Neural cell (in vitro differentiated cells): ENCODE measurements around the gene ATP1A2.

Experiments
- EP300 ChIP-seq: fragments of 450-650 bp; conservative IDR thresholded peaks from 2 replicates; pipeline ENCODE4 v1.6.1; 2014; ENCODE audit warnings: antibody characterized with exemption, mild to moderate bottlenecking, moderate library complexity; ENCODE audit not compliant: poor library complexity, severe bottlenecking
- SMC3 ChIP-seq: fragments of 450-650 bp; conservative IDR thresholded peaks from 2 replicates; pipeline ENCODE4 v1.6.1; 2014; ENCODE audit warnings: antibody characterized with exemption, mild to moderate bottlenecking, moderate library complexity; ENCODE audit not compliant: poor library complexity
- TF ChIP-seq, protein P1 (sequence below): fragments of 450-650 bp; IDR thresholded peaks from 2 replicates; pipeline ENCODE4 v1.5.1; 2014; ENCODE audit warnings: antibody characterized with exemption, mild to moderate bottlenecking, moderate library complexity; ENCODE audit not compliant: poor library complexity, severe bottlenecking

- TF ChIP-seq, protein P1, sequence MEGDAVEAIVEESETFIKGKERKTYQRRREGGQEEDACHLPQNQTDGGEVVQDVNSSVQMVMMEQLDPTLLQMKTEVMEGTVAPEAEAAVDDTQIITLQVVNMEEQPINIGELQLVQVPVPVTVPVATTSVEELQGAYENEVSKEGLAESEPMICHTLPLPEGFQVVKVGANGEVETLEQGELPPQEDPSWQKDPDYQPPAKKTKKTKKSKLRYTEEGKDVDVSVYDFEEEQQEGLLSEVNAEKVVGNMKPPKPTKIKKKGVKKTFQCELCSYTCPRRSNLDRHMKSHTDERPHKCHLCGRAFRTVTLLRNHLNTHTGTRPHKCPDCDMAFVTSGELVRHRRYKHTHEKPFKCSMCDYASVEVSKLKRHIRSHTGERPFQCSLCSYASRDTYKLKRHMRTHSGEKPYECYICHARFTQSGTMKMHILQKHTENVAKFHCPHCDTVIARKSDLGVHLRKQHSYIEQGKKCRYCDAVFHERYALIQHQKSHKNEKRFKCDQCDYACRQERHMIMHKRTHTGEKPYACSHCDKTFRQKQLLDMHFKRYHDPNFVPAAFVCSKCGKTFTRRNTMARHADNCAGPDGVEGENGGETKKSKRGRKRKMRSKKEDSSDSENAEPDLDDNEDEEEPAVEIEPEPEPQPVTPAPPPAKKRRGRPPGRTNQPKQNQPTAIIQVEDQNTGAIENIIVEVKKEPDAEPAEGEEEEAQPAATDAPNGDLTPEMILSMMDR, result no peak
- no peak for TF ChIP-seq SMC3
- no peak for TF ChIP-seq EP300
These were observed 56.4 kb downstream of the ATP1A2 start for GRCh38 chr1:160171980-160172379.
